NOMO-1 (cell line): ENCODE measurements around the gene TRIP11.
"Not testable (repeated sequence)": the region's sequence is repeated elsewhere in the genome, so short reads cannot be mapped to it uniquely, and the experiment has no call there.

Experiments
- DNase-seq, 2 experiments: peaks; one replicate each; lab custom pipeline; 2025; ENCODE audit not compliant: unreplicated experiment in 2 of 2; lab: John Stamatoyannopoulos, UW

Gene TRIP11

DNA sequence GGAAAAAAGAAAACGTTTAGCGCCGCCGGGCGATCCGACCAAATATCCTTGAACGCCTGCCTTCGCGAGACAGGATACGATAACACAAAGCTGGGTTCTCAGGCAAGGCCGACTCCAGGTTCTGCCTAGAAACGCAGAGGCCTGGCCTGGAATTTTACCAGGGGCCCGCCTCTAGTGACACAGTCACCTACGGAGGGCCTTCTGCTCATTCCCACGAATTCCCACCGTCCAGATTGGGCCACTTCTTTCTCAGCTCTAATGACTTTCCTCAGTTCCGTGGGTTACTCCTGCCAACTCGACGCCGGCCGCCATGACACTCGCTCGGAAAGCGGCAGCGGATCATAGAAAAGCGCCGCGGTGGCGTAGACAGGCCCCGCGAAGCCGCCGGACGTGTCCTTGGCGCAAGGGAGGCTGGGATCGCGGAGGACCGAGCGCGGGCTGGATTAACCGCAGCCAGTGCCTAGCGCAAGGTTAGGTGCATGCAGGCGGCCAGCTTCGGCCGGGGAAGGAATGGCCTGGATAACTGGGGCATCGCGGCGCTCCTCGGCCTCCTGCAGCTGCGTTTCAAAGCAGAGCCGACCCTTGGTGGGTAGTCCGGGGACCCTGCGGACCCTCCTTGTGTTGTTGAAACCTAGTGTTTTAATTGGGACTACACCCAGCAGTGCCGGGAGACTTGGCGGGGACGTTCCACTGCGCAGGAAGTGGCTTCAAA lies at the start of gene TRIP11:
Gene TRIP11, minus strand, starts transcription at position 341 of the 712 bp plus-strand sequence. CDS start 374 bp downstream, outside the sequence.
- peak; percentile 86 to 93 for DNase-seq

GRCh38 chr14:92088494-92088893 lies 48.6 kb upstream of the TRIP11 start:
- DNase-seq = no peak

- DNase-seq = peak; percentile 68 to 92
Measured at GRCh38 chr14:92074555-92074954, 34.7 kb upstream of the TRIP11 start.

DNA sequence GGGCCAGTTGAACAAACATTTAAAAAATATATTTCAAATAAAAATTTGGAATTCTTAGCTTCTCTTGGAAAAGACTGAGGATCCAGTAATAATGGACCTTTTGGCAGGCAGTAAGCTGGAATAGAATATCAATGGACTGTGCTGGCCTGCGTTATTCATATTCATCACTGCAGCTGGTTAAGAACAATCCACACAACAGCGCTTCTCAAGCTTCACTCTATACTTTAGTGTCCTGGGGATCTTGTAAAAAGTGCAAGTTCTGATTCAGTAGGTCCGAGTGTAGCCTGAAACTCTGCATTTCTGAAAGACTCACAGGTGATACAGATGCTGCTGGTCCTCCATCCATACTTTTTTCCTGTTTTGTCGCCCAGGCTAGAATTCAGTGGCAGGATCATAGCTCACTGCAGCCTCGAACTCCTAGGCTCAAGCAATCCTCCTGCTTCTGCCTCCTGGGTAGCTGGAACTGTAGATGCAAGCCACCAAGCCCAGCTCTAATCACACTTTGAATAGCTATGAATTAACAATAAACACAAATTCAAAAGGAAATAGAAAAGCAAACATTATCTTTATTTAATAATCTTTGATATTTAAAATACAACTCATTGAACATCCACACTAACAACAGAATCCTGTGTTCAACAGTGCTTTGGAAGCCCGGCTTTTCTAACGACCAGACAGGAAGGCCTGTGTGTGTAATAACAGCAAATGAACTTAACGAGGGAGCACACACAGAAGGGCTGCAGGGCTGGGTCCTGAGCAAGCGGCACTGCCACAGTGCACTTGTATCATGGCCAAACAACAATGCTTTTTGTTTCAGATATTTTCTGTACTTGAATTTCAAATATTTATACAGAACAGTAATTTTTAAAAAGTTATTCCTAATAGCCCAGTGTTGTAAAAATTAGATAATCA lies 18.4 kb upstream of the TRIP11 start:
- DNase-seq = no peak

DNA sequence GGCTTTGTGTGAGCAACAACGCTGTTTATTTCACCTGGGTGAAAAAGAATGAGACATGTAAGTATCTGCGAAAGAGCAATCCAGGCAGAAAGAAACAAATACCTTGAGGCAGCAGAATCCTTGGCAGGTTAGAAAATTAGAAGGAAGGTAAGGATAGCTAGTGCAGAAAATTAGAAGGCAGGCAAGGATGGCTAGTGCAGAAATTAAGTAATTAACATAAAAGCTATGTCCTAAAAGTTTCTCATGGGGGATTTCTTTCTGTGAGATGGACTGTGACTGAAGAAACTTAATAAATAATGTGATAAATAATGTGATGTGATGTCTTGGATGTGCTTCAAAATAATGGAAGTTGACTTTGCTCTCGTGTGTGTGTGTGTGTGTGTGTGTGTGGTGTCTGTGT lies 9.9 kb upstream of the TRIP11 start:
- DNase-seq = no peak

DNA sequence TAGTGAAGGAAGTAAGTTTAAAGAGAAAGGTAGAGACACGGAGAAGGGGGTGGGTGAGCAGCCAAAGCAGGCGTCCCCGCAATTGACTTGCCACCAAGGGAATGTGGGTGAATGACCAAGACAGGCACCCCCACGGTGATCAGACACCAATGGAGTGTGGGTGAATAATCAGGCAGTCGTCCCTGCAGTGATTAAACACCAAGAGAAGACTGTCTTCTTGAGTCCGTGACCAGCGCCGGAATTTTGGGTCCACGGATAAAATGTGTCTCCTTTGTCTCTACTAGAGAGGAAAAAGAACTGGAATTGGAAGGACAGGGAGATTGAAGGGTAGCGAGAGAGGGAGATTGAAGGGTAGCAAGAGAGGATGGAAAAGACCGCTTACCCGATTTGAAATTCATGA lies 9.4 kb upstream of the TRIP11 start:
- not testable (repeated sequence) for DNase-seq

DNA sequence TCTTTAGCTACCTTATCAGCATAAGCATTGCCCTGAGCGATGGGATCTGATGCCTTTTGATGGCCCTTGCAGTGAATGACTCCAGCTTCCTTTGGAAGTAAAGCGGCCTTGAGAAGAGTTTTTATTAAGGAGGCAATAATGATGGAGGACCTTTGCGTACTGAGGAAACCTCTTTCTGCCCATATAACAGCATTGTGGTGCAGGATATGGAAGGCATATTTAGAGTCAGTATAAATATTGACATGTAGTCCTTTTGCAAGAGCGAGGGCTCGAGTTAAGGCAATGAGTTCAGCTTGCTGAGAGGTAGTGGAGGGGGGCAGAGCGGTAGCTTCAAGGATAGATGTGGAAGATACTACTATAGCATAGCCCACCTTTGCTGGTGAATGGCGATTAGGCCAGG lies 6.0 kb upstream of the TRIP11 start:
- not testable (repeated sequence) for DNase-seq

DNA sequence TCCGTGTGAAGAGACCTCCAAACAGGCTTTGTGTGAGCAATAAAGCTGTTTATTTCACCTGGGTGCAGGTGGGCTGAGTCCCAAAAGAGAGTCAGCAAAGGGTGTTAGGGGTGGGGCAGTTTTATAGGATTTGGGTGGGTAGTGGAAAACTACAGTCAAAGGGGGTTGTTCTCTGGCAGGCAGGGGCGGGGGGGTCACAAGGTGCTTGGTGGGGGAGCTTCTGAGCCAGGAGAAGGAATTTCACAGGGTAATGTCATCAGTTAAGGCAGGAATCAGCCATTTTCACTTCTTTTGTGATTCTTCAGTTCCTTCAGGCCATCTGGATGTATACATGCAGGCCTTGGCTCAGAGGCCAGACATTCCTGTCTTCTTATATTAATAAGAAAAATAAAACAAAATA lies 1.9 kb upstream of the TRIP11 start:
- DNase-seq = not testable (repeated sequence)

DNA sequence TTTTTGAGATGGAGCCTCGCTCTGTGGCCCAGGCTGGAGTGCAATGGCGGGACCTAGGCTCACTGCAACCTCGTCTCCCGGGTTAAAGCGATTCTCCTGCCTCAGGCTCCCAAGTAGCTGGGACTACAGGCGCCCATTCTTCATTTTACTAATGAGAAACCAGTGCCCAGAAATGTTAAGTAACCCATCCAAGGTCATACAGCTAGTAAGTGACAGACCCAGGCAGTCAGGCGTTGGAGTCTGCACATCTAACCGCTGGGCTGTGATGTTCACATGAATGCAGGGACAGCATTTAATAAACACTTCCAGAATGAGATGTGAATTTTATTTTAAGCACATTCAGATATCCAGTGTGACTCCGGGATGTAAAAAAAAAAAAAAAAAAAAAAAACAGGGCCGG lies 1.3 kb upstream of the TRIP11 start:
- DNase-seq = no peak

- DNase-seq = peak; percentile 21 to 52
Measured at GRCh38 chr14:92040431-92041051, 682 bp upstream of the TRIP11 start.

DNA sequence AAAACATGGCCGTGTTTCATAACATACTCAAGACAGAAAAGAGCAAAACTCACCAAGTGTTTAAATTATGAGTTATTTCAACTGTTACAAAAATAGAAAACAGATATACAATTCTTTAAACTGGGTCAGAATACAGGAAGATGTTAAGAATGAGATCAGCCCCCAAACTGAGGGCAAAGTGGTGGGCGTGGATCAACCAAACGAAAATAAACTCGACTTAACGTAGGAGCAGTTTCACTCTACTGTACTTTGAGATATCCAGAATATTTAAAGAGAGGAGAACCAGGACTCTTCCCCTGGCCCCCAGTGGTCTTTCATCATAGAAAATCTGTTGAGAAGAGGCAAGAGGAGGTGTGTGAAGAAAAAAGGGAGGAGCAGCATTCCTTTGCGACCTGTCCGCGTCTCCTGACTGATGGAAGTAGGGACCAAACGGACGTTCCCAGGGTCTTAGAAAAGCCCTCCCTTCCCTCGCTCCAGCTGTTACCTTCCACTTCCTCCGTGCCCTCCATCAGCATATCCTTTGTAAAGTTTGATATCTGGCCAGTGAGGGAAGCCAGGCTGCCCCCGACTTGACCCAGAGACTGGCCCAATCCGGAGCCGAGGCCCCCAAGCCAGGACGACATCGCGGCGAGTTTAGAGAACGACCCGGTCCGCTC lies 668 bp downstream of the TRIP11 start:
- peak in 1 of 2 experiments; percentile 56 for DNase-seq

- no peak for DNase-seq
Measured at GRCh38 chr14:92037989-92038388, 1.9 kb downstream of the TRIP11 start.

- DNase-seq = no peak
Measured at GRCh38 chr14:92035890-92036289, 4.0 kb downstream of the TRIP11 start.

DNA sequence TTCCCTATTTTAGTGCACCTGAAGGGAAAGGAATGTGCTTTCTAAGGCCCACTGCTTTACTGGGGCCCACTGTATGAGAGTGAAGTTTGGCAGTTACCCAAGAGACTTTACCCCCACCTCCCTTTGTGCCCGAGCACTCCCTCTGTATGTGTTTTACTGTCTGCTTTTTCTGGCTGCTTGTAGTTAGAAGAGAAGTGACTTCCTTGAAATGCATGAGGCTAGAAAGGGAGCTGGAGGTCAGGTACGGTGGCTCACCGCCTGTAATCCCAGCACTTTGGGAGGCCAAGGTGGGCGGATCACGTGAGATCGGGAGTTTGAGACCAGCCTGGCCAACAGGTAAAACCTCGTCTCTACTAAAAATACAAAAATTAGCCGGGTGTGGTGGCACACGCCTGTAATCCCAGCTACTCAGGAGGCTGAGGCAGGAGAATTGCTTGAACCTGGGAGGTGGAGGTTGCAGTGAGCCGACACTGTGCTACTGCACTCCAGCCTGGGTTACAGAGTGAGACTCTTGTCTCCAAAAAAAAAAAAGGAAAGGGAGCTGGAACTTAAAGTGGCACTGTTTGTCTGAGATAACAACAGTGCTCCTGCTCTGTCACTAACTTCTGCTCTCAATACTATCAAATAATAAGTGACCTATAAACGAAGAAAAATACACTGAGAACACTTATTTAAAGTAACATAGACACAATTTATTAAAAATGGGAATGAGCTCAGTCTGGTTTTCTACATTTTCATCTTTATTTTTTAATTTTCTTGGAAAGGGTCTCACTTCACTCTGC lies 5.8 kb downstream of the TRIP11 start:
- DNase-seq = no peak

DNA sequence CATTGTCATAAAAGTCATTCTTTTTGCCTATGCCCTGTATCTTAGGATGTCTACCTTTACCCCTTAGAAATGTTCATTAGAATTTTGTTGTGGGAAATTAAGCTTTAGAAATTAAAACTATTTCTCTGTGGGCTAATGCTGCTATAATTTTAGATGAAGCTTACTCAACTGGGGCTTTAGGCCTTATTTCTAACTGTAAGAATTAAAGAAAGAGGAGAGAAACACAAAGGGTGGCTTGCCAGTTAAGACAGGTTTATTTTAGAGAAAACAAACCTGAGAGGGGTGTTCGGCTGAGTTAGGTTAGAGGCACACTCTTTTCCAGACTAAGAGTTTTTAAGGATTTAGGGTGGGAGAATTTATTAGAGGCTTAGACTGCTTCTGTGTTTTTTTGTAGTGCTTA lies 6.4 kb downstream of the TRIP11 start:
- no peak for DNase-seq

- DNase-seq = no peak
Measured at GRCh38 chr14:92026548-92027190, 13.2 kb downstream of the TRIP11 start.

- DNase-seq = no peak
Measured at GRCh38 chr14:92022036-92022435, 17.8 kb downstream of the TRIP11 start.

- DNase-seq = no peak
Measured at GRCh38 chr14:92021523-92021922, 18.3 kb downstream of the TRIP11 start.

DNA sequence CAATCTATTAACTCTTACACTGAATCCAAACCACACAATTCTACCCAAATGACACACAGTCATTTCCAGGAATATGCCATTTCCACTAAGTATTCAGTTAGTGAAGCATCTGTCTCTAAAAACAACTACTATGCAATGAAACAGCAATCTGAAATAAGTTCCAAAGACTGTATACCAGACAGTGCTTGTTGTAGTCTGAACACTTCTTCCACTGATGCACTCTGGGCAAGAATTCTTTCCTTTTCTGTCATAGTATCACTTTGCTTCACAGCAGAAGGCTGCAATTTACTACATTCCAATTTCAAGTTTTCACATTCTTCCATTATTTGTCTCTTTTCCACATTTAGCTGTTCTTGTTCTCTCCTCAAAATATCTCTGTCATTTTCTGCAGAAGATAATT lies 25.8 kb downstream of the TRIP11 start:
- DNase-seq = no peak
